Vagina (tissue), 2 donors: Measurements from ENCODE around the gene SLC5A3.

ENCODE experiments used
- POLR2A ChIP-seq, 2 donors: fragments of 450-650 bp; IDR thresholded peaks; one replicate each; pipeline ENCODE4 v1.6.1; 2017; ENCODE audit warnings: antibody characterized with exemption in 2 of 2, mild to moderate bottlenecking in 2 of 2, moderate library complexity in 2 of 2
- TF ChIP-seq, protein P1 (sequence below), 3 experiments: fragments of 450-650 bp in 2 of 3; fragments of 200-600 bp in 1 of 3; sonication (generic) in 1 of 3; IDR thresholded peaks; one replicate each; pipeline ENCODE4 v1.5.1; 2017 to 2019; ENCODE audit warnings: antibody characterized with exemption in 3 of 3, mild to moderate bottlenecking in 2 of 3, moderate library complexity in 2 of 3

DNA sequence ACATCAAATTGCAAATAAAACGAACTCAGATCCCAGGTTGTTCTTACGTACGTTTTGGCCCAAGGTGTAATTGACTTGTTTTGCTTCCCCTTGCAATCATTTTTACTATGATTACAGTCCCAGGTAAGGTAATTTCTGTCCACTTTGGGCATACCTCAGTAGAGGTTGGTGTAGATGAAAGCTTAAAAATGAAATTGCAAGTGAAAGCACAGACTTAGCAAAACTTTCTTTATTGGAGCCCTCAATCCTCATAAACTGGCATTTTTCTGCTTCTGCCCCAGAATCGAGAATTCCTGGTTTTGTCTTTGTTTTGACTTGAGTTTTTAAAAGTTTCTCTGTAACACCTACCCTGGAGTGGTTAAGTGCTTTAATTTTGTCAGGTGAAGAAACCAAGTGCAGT lies 9.4 kb downstream of the SLC5A3 start:
- TF ChIP-seq, protein P1, sequence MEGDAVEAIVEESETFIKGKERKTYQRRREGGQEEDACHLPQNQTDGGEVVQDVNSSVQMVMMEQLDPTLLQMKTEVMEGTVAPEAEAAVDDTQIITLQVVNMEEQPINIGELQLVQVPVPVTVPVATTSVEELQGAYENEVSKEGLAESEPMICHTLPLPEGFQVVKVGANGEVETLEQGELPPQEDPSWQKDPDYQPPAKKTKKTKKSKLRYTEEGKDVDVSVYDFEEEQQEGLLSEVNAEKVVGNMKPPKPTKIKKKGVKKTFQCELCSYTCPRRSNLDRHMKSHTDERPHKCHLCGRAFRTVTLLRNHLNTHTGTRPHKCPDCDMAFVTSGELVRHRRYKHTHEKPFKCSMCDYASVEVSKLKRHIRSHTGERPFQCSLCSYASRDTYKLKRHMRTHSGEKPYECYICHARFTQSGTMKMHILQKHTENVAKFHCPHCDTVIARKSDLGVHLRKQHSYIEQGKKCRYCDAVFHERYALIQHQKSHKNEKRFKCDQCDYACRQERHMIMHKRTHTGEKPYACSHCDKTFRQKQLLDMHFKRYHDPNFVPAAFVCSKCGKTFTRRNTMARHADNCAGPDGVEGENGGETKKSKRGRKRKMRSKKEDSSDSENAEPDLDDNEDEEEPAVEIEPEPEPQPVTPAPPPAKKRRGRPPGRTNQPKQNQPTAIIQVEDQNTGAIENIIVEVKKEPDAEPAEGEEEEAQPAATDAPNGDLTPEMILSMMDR (IDR thresholded peaks at IDR 0.05), result no peak
- no peak for TF ChIP-seq POLR2A (IDR thresholded peaks at IDR 0.05)
